CD14-positive monocyte (primary cell): Measurements from ENCODE around the gene MROH2B. TPM values are rescaled to one million over a fixed set of nuclear protein-coding genes. Genes with fewer than 3 reads are reported as not detected.

Experiments used
- DNase-seq, 3 donors: peaks; one replicate each; pipeline ENCODE4 v3.0.0-alpha.2; 2011 to 2022
- H2AFZ ChIP-seq: 2 replicates; pipeline ENCODE4 v1.6.0; 2012; ENCODE audit warnings: mild to moderate bottlenecking, low read depth, low read length, inconsistent platforms; ENCODE audit not compliant: insufficient read depth, poor library complexity, severe bottlenecking
- H3K27ac ChIP-seq, 2 donors: 1 replicate in 1 of 2; 2 replicates in 1 of 2; pipeline ENCODE4 v1.5.1; 2012 to 2013; ENCODE audit warnings: low read length in 2 of 2, control low read depth in 1 of 2, inconsistent platforms in 1 of 2, low read depth in 1 of 2, mild to moderate bottlenecking in 1 of 2
- H3K27me3 ChIP-seq, 2 donors: one replicate each; pipeline versions ENCODE4 v1.6.0 to v1.6.1; 2011 to 2013; ENCODE audit warnings: low read length in 2 of 2; ENCODE audit not compliant: control insufficient read depth in 2 of 2, insufficient read depth in 2 of 2
- H3K36me3 ChIP-seq, 2 donors: replicated peaks in 1 of 2; 1 replicate in 1 of 2; 2 replicates in 1 of 2; pipeline versions ENCODE4 v1.5.1 to v1.6.1; 2012 to 2013; ENCODE audit warnings: low read length in 2 of 2, control low read depth in 1 of 2, inconsistent platforms in 1 of 2, mild to moderate bottlenecking in 1 of 2; ENCODE audit not compliant: insufficient read depth in 2 of 2, control insufficient read depth in 1 of 2
- H3K4me1 ChIP-seq, 2 donors: 1 replicate in 1 of 2; 2 replicates in 1 of 2; pipeline versions ENCODE4 v1.5.1 to v1.6.1; 2012 to 2013; ENCODE audit warnings: low read length in 2 of 2, control low read depth in 1 of 2, inconsistent platforms in 1 of 2, mild to moderate bottlenecking in 1 of 2, moderate library complexity in 1 of 2; ENCODE audit not compliant: insufficient read depth in 2 of 2, control insufficient read depth in 1 of 2
- H3K4me2 ChIP-seq: replicated peaks from 2 replicates; pipeline ENCODE3; 2012; ENCODE audit warnings: low read length, moderate library complexity, mild to moderate bottlenecking; ENCODE audit not compliant: poor library complexity, severe bottlenecking; ENCODE audit errors: extremely low read depth
- H3K4me3 ChIP-seq, 3 experiments: fragments of 200-600 bp in 1 of 3; sonication (generic) in 1 of 3; replicated peaks in 1 of 3; 1 replicate in 2 of 3; 2 replicates in 1 of 3; pipeline ENCODE4 v1.5.1; 2011 to 2013; ENCODE audit warnings: low read length in 3 of 3, mild to moderate bottlenecking in 3 of 3, control low read depth in 2 of 3, low read depth in 2 of 3, inconsistent platforms in 1 of 3, moderate library complexity in 1 of 3
- H3K79me2 ChIP-seq: 2 replicates; pipeline ENCODE4 v1.6.0; 2012; ENCODE audit warnings: mild to moderate bottlenecking, control low read depth, inconsistent platforms, low read length, moderate library complexity; ENCODE audit not compliant: insufficient read depth
- H3K9ac ChIP-seq: 2 replicates; pipeline ENCODE4 v1.6.0; 2017; ENCODE audit warnings: low read length, mild to moderate bottlenecking; ENCODE audit not compliant: insufficient read depth, poor library complexity, severe bottlenecking
- H3K9me3 ChIP-seq, 2 donors: replicated peaks in 1 of 2; 1 replicate in 1 of 2; 2 replicates in 1 of 2; pipeline versions ENCODE4 v1.5.1 to v1.6.1; 2012 to 2013; ENCODE audit warnings: low read length in 2 of 2, control low read depth in 1 of 2; ENCODE audit not compliant: control insufficient read depth in 1 of 2, insufficient read depth in 1 of 2
- H4K20me1 ChIP-seq: 2 replicates; pipeline ENCODE4 v1.6.0; 2012; ENCODE audit warnings: mild to moderate bottlenecking, low read length, control low read depth, moderate library complexity; ENCODE audit not compliant: insufficient read depth
- H3K27ac Mint-ChIP-seq, 7 donors: one replicate each; pipeline ENCODE4 v1.8.0; 2020; ENCODE audit warnings: mild to moderate bottlenecking in 7 of 7, mixed read lengths in 7 of 7, moderate library complexity in 6 of 7, inconsistent platforms in 2 of 7
- H3K27me3 Mint-ChIP-seq, 3 donors: one replicate each; pipeline ENCODE4 v1.8.0; 2021 to 2022; ENCODE audit warnings: low read depth in 3 of 3, mild to moderate bottlenecking in 3 of 3, mixed read lengths in 3 of 3, moderate library complexity in 3 of 3, inconsistent platforms in 1 of 3
- H3K36me3 Mint-ChIP-seq, 2 donors: one replicate each; pipeline ENCODE4 v1.8.0; 2020; ENCODE audit warnings: mixed read lengths in 2 of 2, inconsistent platforms in 1 of 2, mild to moderate bottlenecking in 1 of 2
- H3K4me1 Mint-ChIP-seq: one replicate; pipeline ENCODE4 v1.8.0; 2020; ENCODE audit warnings: mild to moderate bottlenecking, mixed read lengths
- H3K4me3 Mint-ChIP-seq, 2 donors: one replicate each; pipeline ENCODE4 v1.8.0; 2020; ENCODE audit warnings: mild to moderate bottlenecking in 2 of 2, mixed read lengths in 2 of 2, moderate library complexity in 1 of 2
- H3K9me3 Mint-ChIP-seq, 7 donors: one replicate each; pipeline ENCODE4 v1.8.0; 2020 to 2022; ENCODE audit warnings: mixed read lengths in 7 of 7, mild to moderate bottlenecking in 6 of 7, moderate library complexity in 6 of 7, inconsistent platforms in 2 of 7
- CTCF ChIP-seq: fragments of 200-600 bp; IDR thresholded peaks from one replicate; pipeline ENCODE4 v1.8.0; 2022; ENCODE audit warnings: antibody characterized with exemption, mild to moderate bottlenecking
- WGBS: methylation state at CpG from one replicate; pipeline ENCODE4 v1.1.5; 2013; ENCODE audit warnings: missing lambda C conversion rate; ENCODE audit not compliant: insufficient coverage; 5-methylcytosine and 5-hydroxymethylcytosine counted together
- intact Hi-C, 2 donors: fragments of 100-400 bp; cut with micrococcal nuclease; formaldehyde crosslinking; loops; one replicate each; pipeline versions ENCODE4 v1.15.0 to v1.15.1; 2023
- polyA plus RNA-seq, 3 donors: library from polyadenylated mRNA; depleted of rRNA in 1 of 3; unstranded in 2 of 3; stranded (reverse) in 1 of 3; fragments of 300-500 nt in 2 of 3; fragments of >200 nt in 1 of 3; fragmentation: Illumina TruSeq in 2 of 3; gene quantifications; 1 replicate in 2 of 3; 2 replicates in 1 of 3; pipeline ENCODE4 v1.2.3, GENCODE V29; 2012 to 2021

The MROH2B gene
- polyA plus RNA-seq, 3 donors, result not detected

- Histone ChIP-seq H3K9ac (no peak overlapping the region), H2AFZ (no peak overlapping the region), H3K27me3 (no peaks in the 10 kb centered on the region), H3K4me2 (no peak overlapping the region), H4K20me1 (no peaks in the 10 kb centered on the region), H3K36me3 (no peaks in the 10 kb centered on the region), H3K9me3 (peaks cover 0 to 10% of the 10 kb centered on the region in 2 donors), H3K27ac (no peak overlapping the region), H3K79me2 (no peaks in the 10 kb centered on the region), H3K4me1 (no peaks in the 10 kb centered on the region), H3K4me3 (no peak overlapping the region)
- no peaks in the 10 kb centered on the region for H3K36me3 Mint-ChIP-seq
- no peak overlapping the region for H3K4me3 Mint-ChIP-seq
- DNase-seq, result no peak
- H3K9me3 Mint-ChIP-seq, result peaks cover 0 to 16% (median 4%) of the 10 kb centered on the region in 7 donors
- TF ChIP-seq CTCF, result no peak
- no peaks in the 10 kb centered on the region for H3K4me1 Mint-ChIP-seq
- 96% methylated on average over 9 of the region's 9 CpGs for WGBS
- intact Hi-C loops, result no loop called here
- H3K27me3 Mint-ChIP-seq, result no peaks in the 10 kb centered on the region
- no peak overlapping the region for H3K27ac Mint-ChIP-seq
These were observed 13.2 kb downstream of the MROH2B start for GRCh38 chr5:41057940-41058339.

GRCh38 chr5:41057231-41057630 is 13.9 kb downstream of the MROH2B start:
- Mint-ChIP-seq H3K27ac (no peak overlapping the region), H3K36me3 (no peaks in the 10 kb centered on the region), H3K4me1 (no peaks in the 10 kb centered on the region), H3K27me3 (no peaks in the 10 kb centered on the region), H3K4me3 (no peak overlapping the region), H3K9me3 (peaks cover 0 to 16% (median 4%) of the 10 kb centered on the region in 7 donors)
- Histone ChIP-seq H2AFZ (no peak overlapping the region), H4K20me1 (no peaks in the 10 kb centered on the region), H3K4me2 (no peak overlapping the region), H3K9me3 (peaks cover 0 to 10% of the 10 kb centered on the region in 2 donors), H3K4me1 (no peaks in the 10 kb centered on the region), H3K9ac (no peak overlapping the region), H3K36me3 (no peaks in the 10 kb centered on the region), H3K4me3 (no peak overlapping the region), H3K79me2 (no peaks in the 10 kb centered on the region), H3K27me3 (no peaks in the 10 kb centered on the region), H3K27ac (no peak overlapping the region)
- intact Hi-C loops, result no loop called here
- no peak for DNase-seq
- 100% methylated on average over 4 of the region's 5 CpGs for WGBS
- TF ChIP-seq CTCF, result no peak
